NCI-H446 treated with DMSO at 0.1 percent for 48 hours (cell line): Measurements from ENCODE around the gene CLIP1.
"Not testable (repeated sequence)": the region's sequence is repeated elsewhere in the genome, so short reads cannot be mapped to it uniquely, and the experiment has no call there.

Source experiments
- DNase-seq: peaks from one replicate; lab custom pipeline; 2025; lab: John Stamatoyannopoulos, UW

The CLIP1 gene

GRCh38 chr12:122310626-122311333, 111.7 kb downstream of the CLIP1 start:
- DNase-seq, result no peak

- DNase-seq, result no peak
Observed at GRCh38 chr12:122309564-122310121, 112.8 kb downstream of the CLIP1 start.

GRCh38 chr12:122308811-122309210, 113.7 kb downstream of the CLIP1 start:
- DNase-seq, result no peak

- no peak for DNase-seq
Observed at GRCh38 chr12:122306407-122306806, 116.1 kb downstream of the CLIP1 start.

- no peak for DNase-seq
Observed at GRCh38 chr12:122304924-122305323, 117.5 kb downstream of the CLIP1 start.

- no peak for DNase-seq
Observed at GRCh38 chr12:122303068-122303467, 119.4 kb downstream of the CLIP1 start.

- no peak for DNase-seq
Observed at GRCh38 chr12:122298071-122298748, 124.3 kb downstream of the CLIP1 start.

GRCh38 chr12:122297494-122297893, 125.0 kb downstream of the CLIP1 start:
- no peak for DNase-seq

GRCh38 chr12:122295877-122296276, 126.6 kb downstream of the CLIP1 start:
- DNase-seq, result no peak

GRCh38 chr12:122293081-122293480, 129.4 kb downstream of the CLIP1 start:
- DNase-seq, result no peak

GRCh38 chr12:122291431-122291830, 131.0 kb downstream of the CLIP1 start:
- DNase-seq, result no peak

- no peak for DNase-seq
Observed at GRCh38 chr12:122283680-122284079, 138.8 kb downstream of the CLIP1 start.

- no peak for DNase-seq
Observed at GRCh38 chr12:122282061-122282460, 140.4 kb downstream of the CLIP1 start.

GRCh38 chr12:122276242-122276641, 146.2 kb downstream of the CLIP1 start:
- no peak for DNase-seq

- DNase-seq, result no peak
Observed at GRCh38 chr12:122275459-122275858, 147.0 kb downstream of the CLIP1 start.

- DNase-seq, result peak; percentile 91
Observed at GRCh38 chr12:122266230-122266901, 156.1 kb downstream of the CLIP1 start, which contains the start of gene VPS33A. Gene VPS33A, minus strand, starts transcription at chr12:122266494. Its CDS starts 86 bp downstream, at chr12:122266408.

- no peak for DNase-seq
Observed at GRCh38 chr12:122265886-122266229, 156.6 kb downstream of the CLIP1 start.

- DNase-seq, result no peak
Observed at GRCh38 chr12:122265476-122265875, 157.0 kb downstream of the CLIP1 start.

GRCh38 chr12:122260735-122261134, 161.7 kb downstream of the CLIP1 start:
- DNase-seq, result not testable (repeated sequence)

- not testable (repeated sequence) for DNase-seq
Observed at GRCh38 chr12:122258939-122259338, 163.5 kb downstream of the CLIP1 start.

- DNase-seq, result not testable (repeated sequence)
Observed at GRCh38 chr12:122258462-122258861, 164.0 kb downstream of the CLIP1 start.

- no peak for DNase-seq
Observed at GRCh38 chr12:122250536-122250935, 171.9 kb downstream of the CLIP1 start.

GRCh38 chr12:122250047-122250446, 172.4 kb downstream of the CLIP1 start:
- no peak for DNase-seq
